Measurements from ENCODE around the gene APOA5. TPM values are rescaled to one million over a fixed set of nuclear protein-coding genes. Genes with fewer than 3 reads are reported as not detected.

The APOA5 gene
- total RNA-seq, 1 experiment from 2014 or later, result 0.11 TPM

DNA sequence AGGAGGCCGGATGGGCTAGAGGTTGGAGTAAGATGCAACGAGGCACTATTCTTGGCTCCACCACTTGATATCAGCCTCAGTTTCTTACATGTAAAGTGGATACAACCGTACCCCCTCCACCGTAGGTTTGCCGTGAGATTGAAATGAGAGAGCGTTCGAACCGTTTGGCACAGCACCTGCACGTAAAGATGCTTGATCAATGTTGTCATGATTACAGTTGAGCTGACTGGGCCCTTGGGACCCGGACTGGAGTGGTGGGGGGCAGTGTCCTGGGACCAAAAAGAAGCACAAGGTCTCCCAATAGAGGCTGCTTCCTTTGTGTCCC is 41.8 kb upstream of the APOA5 start:
- Histone ChIP-seq H3K4me1 (ENCODE audit: insufficient read depth, low read length) (no peaks in the 10 kb centered on the region), H3K79me2 (ENCODE audit: insufficient read depth, low read length) (no peaks in the 10 kb centered on the region), H3K27me3 (ENCODE audit: insufficient read depth, low read length) (no peaks in the 10 kb centered on the region), H3K14ac (ENCODE audit: insufficient read depth, low read length) (no peak overlapping the region), H2BK5ac (ENCODE audit: insufficient read length, low read length) (no peak overlapping the region), H2BK15ac (ENCODE audit: low read depth, low read length) (no peak overlapping the region), H2BK20ac (ENCODE audit: low read depth, low read length, poor library complexity, severe bottlenecking) (no peak overlapping the region), H3K9ac (ENCODE audit: extremely low read depth, insufficient read length, low read length) (no peak overlapping the region), H3T11ph (ENCODE audit: low read length) (no peak overlapping the region), H4K8ac (replicated peaks; ENCODE audit: insufficient read length, low read depth, low read length) (no peak overlapping the region), H2AFZ (ENCODE audit: low read length) (no peak overlapping the region), H3K4me2 (ENCODE audit: insufficient read depth, insufficient read length, low read length) (no peak overlapping the region), H2BK120ac (ENCODE audit: low read depth, low read length, poor library complexity, severe bottlenecking) (no peak overlapping the region), H3K79me1 (ENCODE audit: insufficient read depth, low read depth, low read length, poor library complexity, severe bottlenecking) (no peaks in the 10 kb centered on the region), H3K23me2 (ENCODE audit: insufficient read length, low read depth, low read length, poor library complexity, severe bottlenecking) (peaks cover 6% of the 10 kb centered on the region), H3K4ac (ENCODE audit: low read depth, low read length) (no peak overlapping the region), H2BK12ac (ENCODE audit: insufficient read length, low read depth, low read length) (no peak overlapping the region), H3K56ac (ENCODE audit: insufficient read length, low read depth, low read length) (no peak overlapping the region), H3K18ac (ENCODE audit: insufficient read length, low read depth, low read length) (no peak overlapping the region), H3K23ac (ENCODE audit: insufficient read length, low read depth, low read length) (no peak overlapping the region), H4K91ac (ENCODE audit: insufficient read length, low read depth, low read length) (no peak overlapping the region), H2AK5ac (ENCODE audit: insufficient read length, low read length) (no peak overlapping the region), H4K20me1 (ENCODE audit: control insufficient read depth, insufficient read depth, insufficient read length) (no peaks in the 10 kb centered on the region), H4K5ac (ENCODE audit: insufficient read length, low read depth, low read length) (no peak overlapping the region), H3K27ac (ENCODE audit: insufficient read length, low read depth, low read length) (no peak overlapping the region), H3K9me3 (ENCODE audit: control insufficient read depth, low read depth, low read length) (no peaks in the 10 kb centered on the region)
- Mint-ChIP-seq H3K27ac (no peak overlapping the region), H3K27me3 (ENCODE audit: low read depth) (peaks cover 22% of the 10 kb centered on the region), H3K4me1 (peaks cover 23 to 30% of the 10 kb centered on the region in 2 experiments), H3K4me3 (no peak overlapping the region), H3K36me3 (ENCODE audit: insufficient read depth in 1 of 3, low read depth in 3 of 3) (no peaks in the 10 kb centered on the region; a peak in 1 of 7 replicates), H3K9me3 (peaks cover 3 to 5% of the 10 kb centered on the region in 2 experiments; a peak in 3 of 5 replicates)
- DNase-seq, result no peak
- TF ChIP-seq, protein P1, sequence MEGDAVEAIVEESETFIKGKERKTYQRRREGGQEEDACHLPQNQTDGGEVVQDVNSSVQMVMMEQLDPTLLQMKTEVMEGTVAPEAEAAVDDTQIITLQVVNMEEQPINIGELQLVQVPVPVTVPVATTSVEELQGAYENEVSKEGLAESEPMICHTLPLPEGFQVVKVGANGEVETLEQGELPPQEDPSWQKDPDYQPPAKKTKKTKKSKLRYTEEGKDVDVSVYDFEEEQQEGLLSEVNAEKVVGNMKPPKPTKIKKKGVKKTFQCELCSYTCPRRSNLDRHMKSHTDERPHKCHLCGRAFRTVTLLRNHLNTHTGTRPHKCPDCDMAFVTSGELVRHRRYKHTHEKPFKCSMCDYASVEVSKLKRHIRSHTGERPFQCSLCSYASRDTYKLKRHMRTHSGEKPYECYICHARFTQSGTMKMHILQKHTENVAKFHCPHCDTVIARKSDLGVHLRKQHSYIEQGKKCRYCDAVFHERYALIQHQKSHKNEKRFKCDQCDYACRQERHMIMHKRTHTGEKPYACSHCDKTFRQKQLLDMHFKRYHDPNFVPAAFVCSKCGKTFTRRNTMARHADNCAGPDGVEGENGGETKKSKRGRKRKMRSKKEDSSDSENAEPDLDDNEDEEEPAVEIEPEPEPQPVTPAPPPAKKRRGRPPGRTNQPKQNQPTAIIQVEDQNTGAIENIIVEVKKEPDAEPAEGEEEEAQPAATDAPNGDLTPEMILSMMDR (conservative IDR thresholded peaks at IDR 0.05), result no peak
- WGBS (ENCODE audit: extremely low coverage, insufficient read length, low lambda C conversion rate), result no CpG with 5 or more reads among the region's 10 CpGs

Measured in H9 (cell line).